SH-SY5Y (cell line): ENCODE measurements around the gene AP5Z1.

ENCODE experiments used
- GATA2 ChIP-seq: IDR thresholded peaks from 2 replicates; pipeline ENCODE4 v1.6.1; 2011; ENCODE audit warnings: mild to moderate bottlenecking, low read depth, low read length
- GATA3 ChIP-seq: IDR thresholded peaks from 2 replicates; pipeline ENCODE4 v1.6.1; 2011; ENCODE audit warnings: low read depth, mild to moderate bottlenecking, low read length, moderate library complexity

DNA sequence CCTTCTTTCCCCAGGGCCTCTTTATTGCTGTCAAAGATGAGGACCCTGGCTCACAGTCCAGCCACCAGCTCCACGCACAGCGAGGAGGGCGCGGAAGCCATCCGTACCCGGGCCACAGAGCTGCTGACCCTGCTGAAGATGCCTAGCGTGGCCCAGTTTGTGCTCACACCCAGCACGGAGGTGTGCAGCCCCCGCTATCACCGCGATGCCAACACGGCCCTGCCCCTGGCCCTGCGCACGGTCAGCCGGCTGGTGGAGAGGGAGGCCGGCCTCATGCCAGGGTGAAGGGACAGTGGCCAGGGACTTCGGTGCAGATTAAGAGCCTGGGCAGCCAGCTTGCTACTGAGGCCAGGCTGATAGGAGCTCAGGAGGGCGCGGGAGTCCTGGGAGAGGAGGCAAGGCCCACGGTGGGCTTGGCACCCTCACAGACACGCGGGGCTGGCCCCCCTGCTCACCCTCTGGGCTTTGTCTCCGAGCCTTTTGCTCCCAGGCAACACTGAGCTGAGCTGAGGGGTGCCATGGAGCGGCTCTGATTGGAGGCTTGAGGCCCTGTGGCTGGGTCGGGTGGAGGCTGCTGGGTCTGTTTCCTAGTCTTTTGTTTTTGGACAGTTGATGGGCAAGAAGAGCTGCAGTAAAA lies 15.8 kb downstream of the AP5Z1 start:
- TF ChIP-seq GATA2 (no peak), GATA3 (no peak)
